ENCODE results near the gene SARS1. TPM values are rescaled to one million over a fixed set of nuclear protein-coding genes. Genes with fewer than 3 reads are reported as not detected.

Gene SARS1
- total RNA-seq = 364 and 396 TPM in 2 replicates
- long read RNA-seq, transcript SARS-202 (12 exons, 1,882 nt) = minor isoform, 8 of 2,196 reads
- long read RNA-seq, transcript SARS-201 (11 exons, 1,852 nt) = major isoform, 1,995 of 2,196 reads
- long read RNA-seq, transcript SARS-206 (2 exons, 804 nt) = minor isoform, 24 of 2,196 reads
- long read RNA-seq, partial matches to known transcripts = 47 of 2,196 reads
- long read RNA-seq, other reads (novel, unspliced or antisense) = 119 of 2,196 reads

GRCh38 chr1:109213824-109214693 is at the start of gene SARS1:
Gene SARS1, plus strand, starts transcription at chr1:109213918. Its CDS starts 75 bp downstream, at chr1:109213993.
- Mint-ChIP-seq H3K9me3 (ENCODE audit: unreplicated experiment) (no peaks in the 10 kb centered on the region), H3K36me3 (ENCODE audit: unreplicated experiment) (peaks cover 21% of the 10 kb centered on the region), H3K27ac (ENCODE audit: unreplicated experiment) (peak within 1 kb of the TSS; percentile 99), H3K27me3 (ENCODE audit: unreplicated experiment) (no peaks in the 10 kb centered on the region), H3K4me3 (ENCODE audit: unreplicated experiment) (peak within 1 kb of the TSS; percentile 98), H3K4me1 (ENCODE audit: unreplicated experiment) (peaks cover 41% of the 10 kb centered on the region)
- TF ChIP-seq CTCF (IDR thresholded peaks at IDR 0.05) = no peak
- peak; percentile 97 for DNase-seq (ENCODE audit: extremely low spot score, unreplicated experiment)

GRCh38 chr1:109164538-109164937 is 49.2 kb upstream of the SARS1 start:
- H3K4me3 Mint-ChIP-seq (ENCODE audit: unreplicated experiment) = no peak overlapping the region
- no peaks in the 10 kb centered on the region for H3K36me3 Mint-ChIP-seq (ENCODE audit: unreplicated experiment)
- no peak for DNase-seq (ENCODE audit: extremely low spot score, unreplicated experiment)
- peaks cover 21% of the 10 kb centered on the region for H3K4me1 Mint-ChIP-seq (ENCODE audit: unreplicated experiment)
- H3K27me3 Mint-ChIP-seq (ENCODE audit: unreplicated experiment) = no peaks in the 10 kb centered on the region
- H3K27ac Mint-ChIP-seq (ENCODE audit: unreplicated experiment) = no peak overlapping the region
- no peaks in the 10 kb centered on the region for H3K9me3 Mint-ChIP-seq (ENCODE audit: unreplicated experiment)
- TF ChIP-seq CTCF (IDR thresholded peaks at IDR 0.05) = no peak

GRCh38 chr1:109167001-109167506 is 46.7 kb upstream of the SARS1 start:
- peaks cover 14% of the 10 kb centered on the region for H3K4me1 Mint-ChIP-seq (ENCODE audit: unreplicated experiment)
- H3K27ac Mint-ChIP-seq (ENCODE audit: unreplicated experiment) = no peak overlapping the region
- H3K9me3 Mint-ChIP-seq (ENCODE audit: unreplicated experiment) = no peaks in the 10 kb centered on the region
- no peak for DNase-seq (ENCODE audit: extremely low spot score, unreplicated experiment)
- no peak overlapping the region for H3K4me3 Mint-ChIP-seq (ENCODE audit: unreplicated experiment)
- H3K27me3 Mint-ChIP-seq (ENCODE audit: unreplicated experiment) = peaks cover 2% of the 10 kb centered on the region
- H3K36me3 Mint-ChIP-seq (ENCODE audit: unreplicated experiment) = no peaks in the 10 kb centered on the region
- no peak for TF ChIP-seq CTCF (IDR thresholded peaks at IDR 0.05)

GRCh38 chr1:109170035-109170764 is 43.5 kb upstream of the SARS1 start:
- no peak for DNase-seq (ENCODE audit: extremely low spot score, unreplicated experiment)

More at GRCh38 chr1:109170035-109170764, 43.5 kb upstream of the SARS1 start:
- H3K9me3 Mint-ChIP-seq (ENCODE audit: unreplicated experiment) = no peaks in the 10 kb centered on the region
- H3K4me1 Mint-ChIP-seq (ENCODE audit: unreplicated experiment) = no peaks in the 10 kb centered on the region
- H3K36me3 Mint-ChIP-seq (ENCODE audit: unreplicated experiment) = no peaks in the 10 kb centered on the region
- no peak for TF ChIP-seq CTCF (IDR thresholded peaks at IDR 0.05)
- no peak overlapping the region for H3K27ac Mint-ChIP-seq (ENCODE audit: unreplicated experiment)
- H3K4me3 Mint-ChIP-seq (ENCODE audit: unreplicated experiment) = no peak overlapping the region
- peaks cover 2% of the 10 kb centered on the region for H3K27me3 Mint-ChIP-seq (ENCODE audit: unreplicated experiment)

Measured in osteocyte (in vitro differentiated cells).